ENCODE results near the gene RAB11A. TPM values are rescaled to one million over a fixed set of nuclear protein-coding genes. Genes with fewer than 3 reads are reported as not detected.

The RAB11A gene
- total RNA-seq, 2 donors from 2014 or later, result 233 to 295 TPM

- H3K27me3 Mint-ChIP-seq (ENCODE audit: insufficient read depth), result no peaks in the 10 kb centered on the region
- peaks cover 7% of the 10 kb centered on the region for H3K4me1 Mint-ChIP-seq
- Histone ChIP-seq H3K9me3 (ENCODE audit: control insufficient read depth, low read length) (no peaks in the 10 kb centered on the region), H3K27ac (ENCODE audit: low read depth, low read length) (no peak overlapping the region), H3K4me1 (ENCODE audit: control insufficient read depth, insufficient read depth, low read length) (peaks cover 7% of the 10 kb centered on the region), H3K27me3 (ENCODE audit: control insufficient read depth, insufficient read depth, low read length, poor library complexity, severe bottlenecking) (no peaks in the 10 kb centered on the region), H3K36me3 (ENCODE audit: control insufficient read depth, insufficient read depth, low read length) (peaks cover 23% of the 10 kb centered on the region), H3K4me3 (ENCODE audit: low read length) (no peak overlapping the region), H3K9ac (ENCODE audit: extremely low read depth, low read length, poor library complexity, severe bottlenecking) (no peak overlapping the region)
- no peak overlapping the region for H3K4me3 Mint-ChIP-seq
- no peak overlapping the region for H3K27ac Mint-ChIP-seq
- no peaks in the 10 kb centered on the region for H3K9me3 Mint-ChIP-seq
- TF ChIP-seq CTCF (conservative IDR thresholded peaks at IDR 0.05), result no peak
- DNase-seq, result peak; percentile 24
- H3K36me3 Mint-ChIP-seq (ENCODE audit: low read depth), result peaks cover 14% of the 10 kb centered on the region
- WGBS, 2 experiments (ENCODE audit: insufficient coverage in 1 of 2, insufficient read length in 1 of 2), result 89 to 96% methylated on average over 4 of the region's 4 CpGs
Observed at GRCh38 chr15:65914386-65914785, 45.1 kb downstream of the RAB11A start.

- Mint-ChIP-seq H3K27me3 (ENCODE audit: insufficient read depth) (no peaks in the 10 kb centered on the region), H3K9me3 (no peaks in the 10 kb centered on the region), H3K36me3 (ENCODE audit: low read depth) (peaks cover 10% of the 10 kb centered on the region), H3K4me1 (peaks cover 2% of the 10 kb centered on the region), H3K27ac (no peak overlapping the region), H3K4me3 (no peak overlapping the region)
- H3K27me3 ChIP-seq (ENCODE audit: control insufficient read depth, insufficient read depth, low read length, poor library complexity, severe bottlenecking), result no peaks in the 10 kb centered on the region
- no peaks in the 10 kb centered on the region for H3K9me3 ChIP-seq (ENCODE audit: control insufficient read depth, low read length)
- 91 to 92% methylated on average over 7 to 8 of the region's 8 CpGs for WGBS, 2 experiments (ENCODE audit: insufficient coverage in 1 of 2, insufficient read length in 1 of 2)
- no peak overlapping the region for H3K4me3 ChIP-seq (ENCODE audit: low read length)
- no peak overlapping the region for H3K9ac ChIP-seq (ENCODE audit: extremely low read depth, low read length, poor library complexity, severe bottlenecking)
- H3K36me3 ChIP-seq (ENCODE audit: control insufficient read depth, insufficient read depth, low read length), result peaks cover 23% of the 10 kb centered on the region
- no peak for DNase-seq
- H3K27ac ChIP-seq (ENCODE audit: low read depth, low read length), result no peak overlapping the region
- no peak for TF ChIP-seq CTCF (conservative IDR thresholded peaks at IDR 0.05)
- peaks cover 3% of the 10 kb centered on the region for H3K4me1 ChIP-seq (ENCODE audit: control insufficient read depth, insufficient read depth, low read length)
Observed at GRCh38 chr15:65914981-65915925, 46.0 kb downstream of the RAB11A start.

GRCh38 chr15:65916041-65916663, 46.9 kb downstream of the RAB11A start:
- Histone ChIP-seq H3K9ac (ENCODE audit: extremely low read depth, low read length, poor library complexity, severe bottlenecking) (no peak overlapping the region), H3K4me3 (ENCODE audit: low read length) (no peak overlapping the region), H3K27me3 (ENCODE audit: control insufficient read depth, insufficient read depth, low read length, poor library complexity, severe bottlenecking) (no peaks in the 10 kb centered on the region), H3K36me3 (ENCODE audit: control insufficient read depth, insufficient read depth, low read length) (peaks cover 16% of the 10 kb centered on the region), H3K4me1 (ENCODE audit: control insufficient read depth, insufficient read depth, low read length) (peaks cover 3% of the 10 kb centered on the region), H3K9me3 (ENCODE audit: control insufficient read depth, low read length) (no peaks in the 10 kb centered on the region), H3K27ac (ENCODE audit: low read depth, low read length) (no peak overlapping the region)
- DNase-seq, result no peak
- Mint-ChIP-seq H3K4me3 (no peak overlapping the region), H3K36me3 (ENCODE audit: low read depth) (peaks cover 9% of the 10 kb centered on the region), H3K27me3 (ENCODE audit: insufficient read depth) (no peaks in the 10 kb centered on the region), H3K9me3 (no peaks in the 10 kb centered on the region), H3K27ac (peak overlapping the region; percentile 52), H3K4me1 (peaks cover 2% of the 10 kb centered on the region)
- TF ChIP-seq CTCF (conservative IDR thresholded peaks at IDR 0.05), result no peak
- WGBS, 2 experiments (ENCODE audit: insufficient coverage in 1 of 2, insufficient read length in 1 of 2), result 88 to 92% methylated on average over 5 to 7 of the region's 7 CpGs

Data from endodermal cell (in vitro differentiated cells).